Fibroblast of peridontal ligament (primary cell): ENCODE data around the gene B4GALT3.
A peak's percentile ranks its signal among the peaks of the same experiment; 100 is the strongest.

Source experiments
- DNase-seq: peaks from one replicate; pipeline ENCODE4 v3.0.0-alpha.2; 2010; ENCODE audit errors: extremely low read depth

B4GALT3 gene

DNA sequence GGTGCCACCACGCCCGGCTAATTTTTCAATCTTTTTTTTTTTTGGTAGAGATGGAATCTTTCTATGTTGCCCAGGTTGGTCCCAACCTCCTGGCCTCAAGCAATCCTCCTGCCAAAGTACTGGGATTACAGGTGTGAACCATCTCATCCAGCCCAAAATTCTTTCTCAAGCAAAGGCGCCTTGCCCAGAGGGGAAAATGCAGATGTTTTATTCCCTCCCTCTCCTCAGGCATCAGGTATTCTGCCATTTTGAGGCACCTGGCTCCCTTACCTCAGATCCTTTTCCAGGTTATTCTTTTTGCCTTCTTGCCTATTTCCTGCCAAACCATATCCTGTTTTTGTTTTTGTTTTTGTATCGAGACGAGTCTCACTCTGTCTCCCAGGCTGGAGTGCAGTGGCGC lies 11.1 kb upstream of the B4GALT3 start:
- no peak for DNase-seq

DNA sequence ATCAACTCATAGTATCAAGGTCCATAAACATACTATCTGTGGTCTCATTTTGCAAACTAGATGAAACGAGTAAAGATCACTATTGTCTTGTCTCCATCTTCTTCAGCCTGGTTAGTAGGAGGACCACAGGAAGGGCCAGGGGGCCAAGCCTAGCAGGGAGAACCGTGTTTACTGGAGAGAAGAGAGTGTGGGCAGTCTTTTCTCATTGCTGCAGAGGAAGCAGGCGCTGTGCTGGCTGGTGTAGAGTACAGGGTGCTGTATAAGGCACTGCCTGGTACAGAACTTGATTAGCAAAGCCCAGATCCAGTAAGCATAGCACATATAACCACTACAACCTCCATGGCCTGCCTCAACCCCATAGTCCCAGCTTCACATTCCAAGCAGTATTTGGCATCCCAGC lies 10.0 kb upstream of the B4GALT3 start:
- no peak for DNase-seq

DNA sequence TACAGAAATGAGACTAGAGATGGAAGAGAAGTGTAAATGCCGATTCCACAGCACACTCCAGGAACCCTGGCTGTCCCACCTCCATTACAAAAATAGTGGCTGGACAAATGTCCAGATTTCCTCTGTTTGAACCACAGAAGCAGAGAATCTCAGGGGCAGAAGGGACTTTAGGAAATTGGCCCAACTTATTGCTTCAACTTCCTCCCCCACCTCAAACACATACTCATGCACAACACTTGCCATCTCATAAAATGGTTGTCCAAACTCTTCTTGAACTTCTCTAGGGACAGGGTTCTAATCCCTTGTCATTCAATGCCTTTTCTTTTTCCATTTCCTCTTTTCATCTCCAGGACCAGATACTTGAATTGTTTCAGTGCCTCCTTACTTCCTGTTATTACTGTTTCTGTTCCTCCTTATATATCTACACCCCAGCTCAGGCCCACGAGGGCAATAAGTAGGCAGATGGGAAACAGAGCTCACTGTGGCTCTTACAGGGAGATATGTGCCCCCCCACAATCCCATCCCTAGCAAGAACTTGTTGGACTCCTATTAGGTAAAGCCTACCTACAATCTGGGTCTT lies 8.5 kb upstream of the B4GALT3 start:
- DNase-seq = no peak

- DNase-seq = peak; percentile 84
Observed at GRCh38 chr1:161185282-161185682, 8.0 kb upstream of the B4GALT3 start.

DNA sequence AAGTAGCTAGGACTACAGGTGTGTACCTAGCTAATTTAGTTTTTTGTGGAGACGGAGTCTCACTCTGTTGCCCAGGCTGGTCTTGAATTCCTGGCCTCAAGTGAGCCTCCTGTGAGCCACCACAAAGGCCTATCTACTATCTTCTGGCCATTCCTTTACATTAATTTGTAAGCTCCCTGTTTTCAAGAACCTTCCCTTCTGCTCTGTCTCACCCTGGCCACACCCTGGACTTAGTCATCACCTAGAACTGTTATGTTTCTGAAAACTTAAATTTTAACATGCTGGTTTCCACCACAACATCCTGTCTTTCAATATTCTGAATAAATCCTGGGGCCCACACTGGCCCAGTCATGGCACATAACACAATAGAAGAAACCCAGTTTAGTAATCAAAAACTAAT lies 4.9 kb upstream of the B4GALT3 start:
- peak; percentile 49 for DNase-seq

- DNase-seq = no peak
Observed at GRCh38 chr1:161180639-161181038, 3.3 kb upstream of the B4GALT3 start.

GRCh38 chr1:161179698-161180097 lies 2.4 kb upstream of the B4GALT3 start:
- no peak for DNase-seq

- no peak for DNase-seq
Observed at GRCh38 chr1:161177936-161178244, 583 bp upstream of the B4GALT3 start.

GRCh38 chr1:161176468-161177111 lies 717 bp downstream of the B4GALT3 start:
- DNase-seq = no peak

DNA sequence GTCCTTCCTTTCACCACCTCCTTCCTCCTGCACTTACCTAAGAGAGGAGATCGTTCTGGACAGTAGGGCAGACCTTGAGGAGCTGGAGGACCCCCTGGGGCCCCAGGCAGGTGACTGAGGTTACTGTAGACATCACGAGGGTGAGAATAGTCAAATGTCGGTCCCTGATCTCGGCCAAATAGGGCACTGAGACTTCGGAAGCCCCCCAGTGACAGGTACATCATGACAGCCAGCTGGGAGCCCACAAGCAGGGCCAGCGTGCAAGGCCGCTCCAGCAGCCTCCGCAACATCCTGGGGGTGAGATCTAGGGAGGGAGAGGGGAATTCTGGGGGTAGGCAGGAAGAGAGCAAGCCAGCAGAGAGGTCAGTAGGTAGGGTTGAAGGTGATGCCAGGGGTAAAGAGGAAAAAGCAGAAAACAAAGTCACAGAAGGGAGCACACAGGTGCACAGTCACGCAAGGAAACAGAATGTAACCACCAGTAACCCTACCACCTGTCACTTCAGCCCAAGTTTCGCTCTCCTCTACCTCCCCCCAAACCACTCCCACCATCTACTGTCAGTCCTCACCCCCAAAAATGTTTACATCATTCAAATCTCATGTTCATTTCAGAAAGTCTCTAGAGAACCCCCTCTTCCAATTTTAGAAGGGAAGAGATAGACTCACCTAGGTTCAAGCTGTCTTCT lies 1.4 kb downstream of the B4GALT3 start:
- DNase-seq = no peak

- no peak for DNase-seq
Observed at GRCh38 chr1:161174911-161175310, 2.4 kb downstream of the B4GALT3 start.

- no peak for DNase-seq
Observed at GRCh38 chr1:161173711-161174110, 3.6 kb downstream of the B4GALT3 start.

- DNase-seq = peak; percentile 100
Observed at GRCh38 chr1:161172776-161173376, 4.4 kb downstream of the B4GALT3 start.

GRCh38 chr1:161172349-161172748 lies 5.0 kb downstream of the B4GALT3 start:
- DNase-seq = no peak

DNA sequence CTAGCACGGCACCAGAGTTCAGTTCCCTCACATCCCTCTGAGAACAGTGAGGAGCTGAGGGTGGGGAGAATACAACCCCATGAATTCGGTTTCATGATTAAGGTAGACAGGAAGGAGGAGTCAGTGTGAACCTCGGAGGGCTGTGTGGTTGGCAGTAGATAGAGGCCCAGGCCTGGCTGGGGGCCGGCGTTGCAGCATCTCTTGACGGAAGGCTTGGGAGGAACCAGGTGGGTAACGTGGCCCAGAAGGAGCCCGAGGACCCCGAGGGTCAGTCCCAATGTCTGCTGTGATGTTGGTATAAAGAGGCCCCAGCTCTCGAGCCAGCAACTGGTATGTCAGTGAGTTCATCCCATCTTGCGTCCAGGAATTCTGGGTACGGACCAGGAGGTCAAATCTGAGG lies 5.6 kb downstream of the B4GALT3 start:
- no peak for DNase-seq

GRCh38 chr1:161171191-161171590 lies 6.1 kb downstream of the B4GALT3 start:
- DNase-seq = no peak

DNA sequence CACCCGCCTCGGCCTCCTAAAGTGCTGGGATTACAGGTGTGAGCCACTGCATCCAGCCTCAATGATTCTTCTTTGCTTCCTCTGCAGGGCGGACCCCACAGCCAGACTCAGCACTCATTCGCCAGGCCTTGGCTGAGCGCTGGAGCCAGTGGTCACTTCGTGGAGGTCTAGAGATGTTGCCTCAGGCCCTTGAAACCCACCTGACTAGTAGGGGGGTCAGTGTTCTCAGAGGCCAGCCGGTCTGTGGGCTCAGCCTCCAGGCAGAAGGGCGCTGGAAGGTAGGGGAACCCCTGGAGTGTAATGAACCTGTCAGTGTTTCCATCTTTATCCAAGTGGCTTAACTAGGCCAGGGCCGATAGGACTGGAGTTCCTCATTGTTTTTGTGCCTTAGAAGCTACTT lies 8.4 kb downstream of the B4GALT3 start:
- no peak for DNase-seq

DNA sequence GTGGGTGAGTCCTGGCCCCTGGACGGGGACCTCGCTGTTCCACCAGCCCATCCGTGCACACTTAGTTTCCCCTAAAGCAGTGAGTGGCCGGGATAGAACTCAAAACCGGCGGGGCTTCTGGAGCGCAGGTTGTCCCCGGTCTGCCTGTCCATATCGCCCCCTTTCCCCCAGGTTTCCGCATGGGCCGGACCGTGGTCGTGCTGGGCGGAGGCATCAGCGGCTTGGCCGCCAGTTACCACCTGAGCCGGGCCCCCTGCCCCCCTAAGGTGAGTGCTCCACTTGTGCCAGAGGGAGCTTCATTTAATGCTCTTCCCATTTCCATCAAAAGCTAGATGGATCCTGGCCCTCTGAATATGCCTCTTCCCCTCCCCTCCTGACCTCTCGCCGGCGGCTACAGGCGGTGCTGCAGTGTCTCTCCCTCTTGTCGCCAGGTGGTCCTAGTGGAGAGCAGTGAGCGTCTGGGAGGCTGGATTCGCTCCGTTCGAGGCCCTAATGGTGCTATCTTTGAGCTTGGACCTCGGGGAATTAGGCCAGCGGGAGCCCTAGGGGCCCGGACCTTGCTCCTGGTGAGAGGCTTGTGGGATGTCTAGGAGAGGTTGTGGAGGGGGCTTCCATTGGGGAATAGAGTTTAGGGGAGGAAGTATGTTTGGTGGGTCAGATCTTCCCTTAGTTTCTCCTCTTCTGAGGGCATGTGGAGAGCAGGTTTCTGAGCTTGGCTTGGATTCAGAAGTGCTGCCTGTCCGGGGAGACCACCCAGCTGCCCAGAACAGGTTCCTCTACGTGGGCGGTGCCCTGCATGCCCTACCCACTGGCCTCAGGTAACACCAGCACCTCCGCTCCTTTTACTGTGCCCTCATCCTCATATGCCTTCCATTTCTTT lies 10.4 kb downstream of the B4GALT3 start:
- no peak for DNase-seq

GRCh38 chr1:161165742-161166668 lies 11.3 kb downstream of the B4GALT3 start, which contains the start of gene PPOX:
Gene PPOX (plus strand): TSS chr1:161166426. CDS start chr1:161166848, 422 bp downstream.
- peak; percentile 97 for DNase-seq

DNA sequence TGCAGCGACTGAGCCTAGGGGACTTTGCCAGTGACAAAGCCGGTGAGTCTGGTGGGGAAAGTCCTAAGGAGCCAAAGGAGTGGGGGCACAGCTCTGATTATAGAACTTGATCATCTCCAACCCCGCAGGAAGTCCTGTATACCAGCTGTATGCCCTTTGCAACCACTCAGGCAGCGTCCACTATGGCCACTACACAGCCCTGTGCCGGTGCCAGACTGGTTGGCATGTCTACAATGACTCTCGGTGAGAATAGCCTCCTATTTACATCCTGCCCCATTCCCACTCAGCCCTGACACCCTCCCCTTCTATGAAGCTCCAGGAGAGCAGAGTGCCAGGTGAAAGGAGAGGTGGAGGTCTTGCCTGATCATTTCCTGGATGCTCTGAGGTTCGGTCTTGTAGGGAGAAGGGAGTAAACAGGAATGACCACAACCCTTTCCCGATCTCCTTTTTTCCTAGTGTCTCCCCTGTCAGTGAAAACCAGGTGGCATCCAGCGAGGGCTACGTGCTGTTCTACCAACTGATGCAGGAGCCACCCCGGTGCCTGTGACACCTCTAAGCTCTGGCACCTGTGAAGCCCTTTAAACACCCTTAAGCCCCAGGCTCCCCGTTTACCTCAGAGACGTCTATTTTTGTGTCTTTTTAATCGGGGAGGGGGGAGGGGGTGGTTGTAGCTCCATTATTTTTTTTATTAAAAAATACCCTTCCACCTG lies 12.3 kb downstream of the B4GALT3 start:
- no peak for DNase-seq
